ENCODE data around the gene NXPH4.

NXPH4 gene

GRCh38 chr12:57203791-57204190 is 12.8 kb upstream of the NXPH4 start:
- no peak for DNase-seq (ENCODE audit: low spot score)

DNA sequence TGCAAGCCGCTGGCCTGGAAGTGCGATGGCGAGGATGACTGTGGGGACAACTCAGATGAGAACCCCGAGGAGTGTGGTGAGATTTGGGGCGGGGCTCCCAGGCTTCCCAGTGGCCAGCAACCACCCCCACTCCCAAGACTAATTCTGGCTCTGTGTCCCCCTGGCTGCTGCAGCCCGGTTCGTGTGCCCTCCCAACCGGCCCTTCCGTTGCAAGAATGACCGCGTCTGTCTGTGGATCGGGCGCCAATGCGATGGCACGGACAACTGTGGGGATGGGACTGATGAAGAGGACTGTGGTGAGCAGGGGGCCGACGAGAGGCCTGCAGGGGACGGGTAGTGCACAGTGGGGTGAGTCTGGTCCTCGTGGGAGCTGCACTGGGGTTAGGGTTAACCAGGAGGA is 12.1 kb upstream of the NXPH4 start:
- no peak for DNase-seq (ENCODE audit: low spot score)

DNA sequence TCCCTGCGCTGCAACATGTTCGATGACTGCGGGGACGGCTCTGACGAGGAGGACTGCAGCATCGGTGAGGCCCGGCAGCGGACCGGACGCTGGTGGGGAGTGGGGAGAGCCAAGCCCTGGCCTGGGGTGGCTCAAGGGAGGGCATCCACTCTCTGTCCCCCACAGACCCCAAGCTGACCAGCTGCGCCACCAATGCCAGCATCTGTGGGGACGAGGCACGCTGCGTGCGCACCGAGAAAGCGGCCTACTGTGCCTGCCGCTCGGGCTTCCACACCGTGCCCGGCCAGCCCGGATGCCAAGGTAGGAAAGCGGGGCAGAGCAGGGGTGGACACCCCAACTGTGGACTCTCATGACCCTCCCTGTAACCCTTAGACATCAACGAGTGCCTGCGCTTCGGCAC is 11.4 kb upstream of the NXPH4 start:
- no peak for DNase-seq (ENCODE audit: low spot score)

DNA sequence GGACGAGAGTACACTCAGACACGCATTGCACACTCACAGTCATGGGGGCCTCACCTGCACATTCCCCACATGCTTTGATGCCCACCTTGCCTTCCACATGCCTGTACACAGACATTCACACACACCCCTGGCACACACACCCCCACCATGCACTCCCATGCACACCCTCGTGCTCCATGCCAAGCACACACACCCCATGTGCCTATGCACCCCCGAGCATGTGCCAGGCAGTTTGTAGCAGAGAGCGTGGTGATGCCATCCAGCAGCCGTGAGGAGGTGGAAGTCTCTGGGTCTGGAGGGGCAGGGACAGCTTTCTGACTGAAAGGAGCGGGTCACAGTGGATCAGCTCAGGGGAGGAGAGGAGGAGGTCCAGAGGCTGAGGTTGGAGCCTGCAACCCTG is 10.7 kb upstream of the NXPH4 start:
- no peak for DNase-seq (ENCODE audit: low spot score)

DNA sequence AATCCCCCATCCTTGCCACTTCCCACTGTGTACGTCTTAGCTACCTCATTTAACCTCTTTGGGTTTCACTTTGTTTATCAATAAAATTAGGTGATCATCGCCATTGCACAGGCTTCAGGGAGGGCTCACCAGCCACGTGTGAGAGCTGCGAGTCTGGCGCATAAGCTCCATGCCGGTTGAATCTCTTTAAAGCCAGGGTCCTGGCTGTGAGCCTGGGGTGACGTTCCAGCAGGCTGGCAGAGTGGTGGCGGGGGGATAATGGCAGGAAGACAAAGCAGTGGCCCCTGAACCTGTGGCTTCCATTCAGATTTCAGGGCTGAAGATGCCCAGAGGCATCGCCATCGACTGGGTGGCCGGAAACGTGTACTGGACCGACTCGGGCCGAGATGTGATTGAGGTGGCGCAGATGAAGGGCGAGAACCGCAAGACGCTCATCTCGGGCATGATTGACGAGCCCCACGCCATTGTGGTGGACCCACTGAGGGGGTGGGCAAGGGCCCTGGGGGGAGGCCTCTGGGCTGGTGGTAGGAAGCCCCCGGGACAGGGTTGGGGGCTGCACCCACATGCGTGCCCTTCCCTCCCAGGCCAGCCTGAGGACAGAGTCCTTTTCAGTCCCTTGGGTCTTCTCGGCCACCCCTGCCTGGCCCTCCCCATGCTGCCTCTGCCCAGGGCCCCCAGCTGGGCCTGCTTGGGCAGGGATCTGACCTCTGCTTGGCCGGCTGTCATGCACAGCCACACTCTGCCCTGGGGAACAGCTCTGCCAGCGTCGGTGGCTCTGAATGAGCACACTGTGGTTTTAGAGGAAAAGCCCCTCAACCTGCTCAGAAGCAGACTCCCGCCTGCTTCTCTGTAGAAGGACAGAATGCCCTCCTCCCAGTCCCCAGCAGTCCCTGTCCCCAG is 8.6 kb upstream of the NXPH4 start:
- no peak for DNase-seq (ENCODE audit: low spot score)

DNA sequence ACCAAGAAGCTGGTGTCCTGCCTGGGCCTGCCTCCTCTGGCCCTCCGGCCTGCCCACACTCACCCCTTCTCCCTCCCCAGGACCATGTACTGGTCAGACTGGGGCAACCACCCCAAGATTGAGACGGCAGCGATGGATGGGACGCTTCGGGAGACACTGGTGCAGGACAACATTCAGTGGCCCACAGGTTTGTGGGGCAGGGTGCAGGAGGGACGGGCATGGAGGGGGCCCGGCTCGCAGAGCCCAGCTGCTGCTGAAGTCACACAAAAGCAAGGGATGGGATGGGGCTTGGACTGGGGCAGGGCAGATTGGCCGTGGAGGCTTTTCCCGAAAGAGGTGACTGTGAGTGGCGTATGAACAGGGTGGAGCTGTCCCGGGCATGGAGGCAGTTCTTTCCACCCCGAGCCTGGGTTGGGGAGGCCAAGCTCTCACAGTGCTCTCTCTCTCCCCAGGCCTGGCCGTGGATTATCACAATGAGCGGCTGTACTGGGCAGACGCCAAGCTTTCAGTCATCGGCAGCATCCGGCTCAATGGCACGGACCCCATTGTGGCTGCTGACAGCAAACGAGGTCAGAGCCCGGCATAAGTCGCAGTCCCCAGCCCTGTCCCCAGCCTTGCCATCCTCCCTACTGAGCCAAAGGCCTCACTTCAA is 7.8 kb upstream of the NXPH4 start:
- no peak for DNase-seq (ENCODE audit: low spot score)

DNA sequence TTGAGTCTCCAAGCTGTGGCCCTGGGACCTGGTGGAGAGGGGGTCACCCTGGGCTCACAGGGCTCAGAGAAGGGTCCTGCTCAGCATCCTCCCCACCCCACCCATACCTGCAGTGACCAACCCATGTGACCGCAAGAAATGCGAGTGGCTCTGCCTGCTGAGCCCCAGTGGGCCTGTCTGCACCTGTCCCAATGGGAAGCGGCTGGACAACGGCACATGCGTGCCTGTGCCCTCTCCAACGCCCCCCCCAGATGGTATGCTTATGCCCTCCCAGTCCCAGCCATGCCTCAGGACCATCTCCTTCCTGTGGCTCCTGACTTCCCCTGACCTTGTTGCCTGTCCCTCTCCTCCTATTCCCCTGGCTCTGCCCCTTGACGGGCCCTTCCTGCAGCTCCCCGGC is 6.7 kb upstream of the NXPH4 start:
- no peak for DNase-seq (ENCODE audit: low spot score)

DNA sequence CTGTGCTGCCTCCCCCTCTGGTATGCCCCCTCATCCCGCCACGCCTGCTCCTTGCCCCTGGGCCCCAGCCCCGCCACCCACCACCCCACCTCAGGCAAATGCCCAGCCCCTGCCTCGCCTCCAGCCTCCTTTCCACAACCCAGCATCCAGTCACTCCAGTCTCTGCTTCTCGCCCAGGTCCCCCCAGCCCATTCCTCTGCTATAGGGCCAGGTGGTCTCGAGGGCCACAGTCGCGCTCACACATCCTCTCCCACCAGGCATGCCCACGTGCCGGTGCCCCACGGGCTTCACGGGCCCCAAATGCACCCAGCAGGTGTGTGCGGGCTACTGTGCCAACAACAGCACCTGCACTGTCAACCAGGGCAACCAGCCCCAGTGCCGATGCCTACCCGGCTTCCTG is 6.1 kb upstream of the NXPH4 start:
- no peak for DNase-seq (ENCODE audit: low spot score)

- DNase-seq (ENCODE audit: low spot score), result no peak
Observed at GRCh38 chr12:57210926-57211692, 5.5 kb upstream of the NXPH4 start.

DNA sequence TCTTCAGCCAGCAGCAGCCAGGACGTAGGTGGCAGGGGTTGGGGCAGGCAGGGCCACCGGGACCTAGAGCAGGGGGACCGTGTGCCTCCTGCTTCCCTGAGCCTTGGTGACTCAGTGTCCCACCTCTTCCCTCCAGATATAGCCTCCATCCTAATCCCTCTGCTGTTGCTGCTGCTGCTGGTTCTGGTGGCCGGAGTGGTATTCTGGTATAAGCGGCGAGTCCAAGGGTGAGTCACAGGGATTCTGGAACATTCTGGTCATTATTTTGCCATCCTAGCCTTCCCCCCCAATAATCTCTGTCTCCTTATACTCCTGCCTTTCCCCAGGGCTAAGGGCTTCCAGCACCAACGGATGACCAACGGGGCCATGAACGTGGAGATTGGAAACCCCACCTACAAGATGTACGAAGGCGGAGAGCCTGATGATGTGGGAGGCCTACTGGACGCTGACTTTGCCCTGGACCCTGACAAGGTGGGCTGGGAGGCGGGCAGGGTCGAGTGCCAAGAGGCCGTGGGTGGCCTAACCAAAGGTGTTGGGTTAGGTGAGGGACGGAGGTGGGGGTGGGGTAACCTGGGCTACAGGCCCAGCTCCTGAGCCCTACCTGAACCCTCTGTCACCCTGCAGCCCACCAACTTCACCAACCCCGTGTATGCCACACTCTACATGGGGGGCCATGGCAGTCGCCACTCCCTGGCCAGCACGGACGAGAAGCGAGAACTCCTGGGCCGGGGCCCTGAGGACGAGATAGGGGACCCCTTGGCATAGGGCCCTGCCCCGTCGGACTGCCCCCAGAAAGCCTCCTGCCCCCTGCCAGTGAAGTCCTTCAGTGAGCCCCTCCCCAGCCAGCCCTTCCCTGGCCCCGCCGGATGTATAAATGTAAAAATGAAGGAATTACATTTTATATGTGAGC is 4.5 kb upstream of the NXPH4 start:
- no peak for DNase-seq (ENCODE audit: low spot score)

GRCh38 chr12:57212701-57213057 is 3.9 kb upstream of the NXPH4 start:
- DNase-seq (ENCODE audit: low spot score), result no peak

DNA sequence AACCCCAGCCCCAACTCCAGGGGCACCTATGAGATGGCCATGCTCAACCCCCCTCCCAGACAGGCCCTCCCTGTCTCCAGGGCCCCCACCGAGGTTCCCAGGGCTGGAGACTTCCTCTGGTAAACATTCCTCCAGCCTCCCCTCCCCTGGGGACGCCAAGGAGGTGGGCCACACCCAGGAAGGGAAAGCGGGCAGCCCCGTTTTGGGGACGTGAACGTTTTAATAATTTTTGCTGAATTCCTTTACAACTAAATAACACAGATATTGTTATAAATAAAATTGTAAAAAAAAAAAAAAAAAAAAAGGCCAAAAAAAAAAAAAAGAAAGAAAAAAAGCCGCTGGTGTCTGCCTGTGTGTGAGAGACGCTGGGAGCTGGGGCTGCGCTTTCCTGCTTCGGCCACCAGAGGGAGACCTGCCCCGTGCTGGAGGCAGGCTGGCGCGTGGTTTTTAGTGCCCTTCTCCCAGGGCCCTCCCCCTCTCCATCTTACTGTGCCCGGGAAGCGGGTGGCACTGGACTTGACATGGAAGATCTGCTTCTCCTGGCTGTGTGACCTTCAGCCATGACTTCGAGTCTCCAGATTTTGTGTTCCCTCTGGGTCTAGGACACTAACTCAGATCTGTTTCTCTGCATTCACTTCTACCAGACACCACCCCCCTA is 3.4 kb upstream of the NXPH4 start:
- peak; percentile 86 for DNase-seq (ENCODE audit: low spot score)

GRCh38 chr12:57213763-57214397 is 2.7 kb upstream of the NXPH4 start:
- DNase-seq (ENCODE audit: low spot score), result no peak

- DNase-seq (ENCODE audit: low spot score), result peak; percentile 71
Observed at GRCh38 chr12:57214398-57214781, 2.2 kb upstream of the NXPH4 start.

- DNase-seq (ENCODE audit: low spot score), result no peak
Observed at GRCh38 chr12:57215065-57215464, 1.5 kb upstream of the NXPH4 start.

DNA sequence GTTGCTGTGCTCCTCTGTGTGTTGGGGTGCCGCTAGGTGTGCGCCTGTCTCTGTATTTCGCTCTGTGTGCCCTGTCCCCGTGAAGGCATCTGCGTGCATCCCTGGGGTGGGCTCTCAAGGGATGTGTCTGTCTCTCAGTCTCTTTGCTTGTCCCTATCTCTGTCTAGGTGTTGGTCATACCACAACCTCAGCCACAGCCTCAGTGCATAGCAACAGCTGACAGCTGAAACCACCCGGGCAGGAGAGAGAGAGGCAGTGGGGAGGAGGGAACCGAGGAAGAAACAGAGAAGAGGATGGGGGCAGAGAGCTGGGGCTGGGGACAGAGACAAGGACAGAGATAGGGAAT is 953 bp upstream of the NXPH4 start:
- peak; percentile 39 for DNase-seq (ENCODE audit: low spot score)

DNA sequence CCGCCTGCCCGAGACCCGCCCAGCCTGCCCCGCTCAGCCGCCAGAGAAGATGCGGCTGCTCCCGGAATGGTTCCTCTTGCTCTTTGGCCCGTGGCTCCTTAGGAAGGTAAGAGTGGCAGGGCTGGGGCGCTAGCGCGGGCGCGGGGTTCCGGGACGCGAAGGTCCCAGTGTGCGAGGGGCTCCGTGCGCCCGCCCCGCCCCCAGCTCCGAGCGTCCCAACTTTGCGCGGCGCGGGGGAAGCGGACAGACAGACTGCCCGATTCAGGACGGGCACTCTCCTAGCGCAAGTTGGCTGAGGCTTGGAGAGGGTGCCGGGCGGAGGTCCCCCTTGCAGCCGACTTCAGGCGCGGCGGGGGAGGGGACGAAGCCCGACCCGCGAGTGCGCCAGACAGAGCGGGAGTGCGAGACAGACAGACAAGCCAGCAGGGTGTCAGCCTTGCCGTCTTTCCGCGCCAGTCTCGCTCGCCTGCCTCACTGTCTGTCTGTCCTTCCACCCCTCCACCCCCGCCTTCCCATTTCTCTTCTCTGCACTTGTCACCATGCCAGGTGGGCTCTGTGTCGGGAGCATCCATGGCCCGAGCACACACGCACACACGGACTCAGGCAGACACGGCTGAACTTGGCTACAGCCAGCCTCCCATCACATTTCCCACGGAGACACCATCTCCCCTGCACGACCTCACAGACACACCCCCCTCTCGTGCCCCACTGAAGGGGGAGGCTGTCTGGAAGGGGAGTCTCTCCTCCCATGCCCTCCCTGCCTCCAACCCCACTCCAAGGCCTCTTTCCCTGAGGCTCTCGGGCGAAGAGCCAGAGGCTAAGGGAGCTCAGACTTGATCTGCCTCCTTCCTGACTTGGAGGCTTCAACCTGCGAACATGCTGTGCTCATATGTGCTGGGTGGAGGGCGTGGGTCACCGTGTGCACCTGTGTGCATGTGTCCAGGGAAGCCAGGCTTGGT is 606 bp downstream of the NXPH4 start:
- peak; percentile 31 for DNase-seq (ENCODE audit: low spot score)

DNA sequence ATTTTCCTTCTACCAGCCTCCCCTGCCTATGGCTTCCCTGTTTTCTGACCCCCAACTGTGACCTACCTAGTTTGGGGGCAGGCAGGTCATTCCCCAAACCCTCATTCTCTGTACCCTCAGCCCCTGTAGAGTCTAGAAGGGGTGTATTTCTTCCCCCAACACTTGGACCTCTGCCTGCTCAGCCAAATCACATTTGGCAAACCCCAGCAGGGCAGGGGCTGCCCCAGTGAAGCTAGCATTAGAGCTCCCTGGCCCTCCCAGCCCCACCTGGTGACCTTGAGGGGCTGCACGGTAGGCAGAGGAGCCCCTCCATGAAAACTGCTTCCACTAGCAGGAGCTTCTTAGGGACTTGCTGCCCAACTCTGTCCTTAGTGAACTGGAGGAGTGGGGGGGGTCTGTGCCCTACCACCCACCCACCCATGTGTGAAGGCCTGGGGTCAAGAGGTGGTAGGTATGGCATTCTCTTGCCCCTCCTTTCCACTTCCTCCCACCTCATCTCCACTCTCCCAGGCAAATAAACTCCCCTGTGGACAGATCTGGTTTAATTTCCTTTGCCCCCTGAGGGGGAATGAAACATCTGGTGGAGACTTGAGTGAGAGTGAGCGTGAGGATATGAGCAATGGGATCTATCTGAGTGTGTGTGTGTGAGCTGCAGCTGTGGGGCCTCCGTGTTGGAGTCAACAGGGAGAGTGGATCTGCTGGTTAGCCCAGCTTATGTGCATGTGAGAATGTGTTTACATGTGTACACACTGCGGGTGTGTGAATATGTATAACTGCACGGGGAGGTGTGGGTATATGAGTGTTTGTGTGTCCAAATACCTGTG is 1.6 kb downstream of the NXPH4 start:
- DNase-seq (ENCODE audit: low spot score), result no peak
